RWPE2 (cell line): ENCODE results near the gene MACROD2.

ENCODE experiments used
- ATAC-seq: fragments of 200-7000 bp; cut with Tn5 transposase; 3 replicates; pipeline ENCODE4 v1.9.1; 2021; ENCODE audit warnings: low read depth
- DNase-seq: peaks from one replicate; pipeline ENCODE4 v3.0.0-alpha.2; 2020; ENCODE audit warnings: low spot score
- H3K27ac ChIP-seq: fragments of 450-650 bp; 2 replicates; pipeline ENCODE4 v1.5.1; 2017; ENCODE audit warnings: mild to moderate bottlenecking; ENCODE audit not compliant: poor library complexity, severe bottlenecking
- H3K27me3 ChIP-seq: fragments of 250-450 bp; sonication (Bioruptor Pico); 2 replicates; pipeline ENCODE4 v1.5.1; 2021; ENCODE audit warnings: mild to moderate bottlenecking, moderate library complexity; ENCODE audit not compliant: insufficient read depth, poor library complexity, severe bottlenecking
- H3K36me3 ChIP-seq: fragments of 250-450 bp; sonication (Bioruptor Pico); 2 replicates; pipeline ENCODE4 v1.5.1; 2020; ENCODE audit warnings: low read depth, mild to moderate bottlenecking, moderate library complexity
- H3K4me1 ChIP-seq: fragments of 250-450 bp; sonication (Bioruptor Pico); 2 replicates; pipeline ENCODE4 v1.5.1; 2021; ENCODE audit warnings: mild to moderate bottlenecking, moderate library complexity; ENCODE audit not compliant: insufficient read depth, poor library complexity, severe bottlenecking
- H3K4me3 ChIP-seq: fragments of 250-450 bp; sonication (Bioruptor Pico); 2 replicates; pipeline ENCODE4 v1.5.1; 2021; ENCODE audit warnings: mild to moderate bottlenecking, moderate library complexity; ENCODE audit not compliant: severe bottlenecking
- H3K9me3 ChIP-seq: fragments of 250-450 bp; sonication (Bioruptor Pico); 2 replicates; pipeline ENCODE4 v1.5.1; 2021; ENCODE audit warnings: mild to moderate bottlenecking, moderate library complexity; ENCODE audit not compliant: severe bottlenecking
- TF ChIP-seq, protein P1 (sequence below): fragments of 450-650 bp; IDR thresholded peaks from one replicate; pipeline ENCODE4 v1.5.1; 2017; ENCODE audit warnings: mild to moderate bottlenecking, moderate library complexity; ENCODE audit not compliant: poor library complexity, severe bottlenecking

Gene MACROD2

DNA sequence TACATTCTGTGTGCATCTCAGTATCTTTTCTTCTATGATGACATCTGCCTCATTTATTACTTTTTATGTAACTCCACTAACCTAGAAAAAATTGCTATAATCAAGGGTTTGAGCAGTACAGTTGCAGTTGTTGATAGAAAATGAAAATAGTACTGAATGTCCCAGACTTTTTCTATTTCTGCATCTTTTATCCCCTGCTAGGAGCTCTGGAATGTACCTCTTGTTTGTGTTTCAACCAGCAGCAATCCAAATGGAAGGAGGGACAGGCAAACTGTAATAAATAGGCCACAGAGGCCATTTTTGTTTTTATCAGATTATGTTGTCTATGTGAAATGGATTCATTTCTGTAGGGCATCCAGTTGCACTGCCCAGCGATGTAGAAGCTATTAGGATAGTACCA, 2041.0 kb downstream of the MACROD2 start:
- no peaks in the 10 kb centered on the region for H3K9me3 ChIP-seq
- no peak overlapping the region for H3K4me3 ChIP-seq
- DNase-seq: no peak
- H3K4me1 ChIP-seq: no peaks in the 10 kb centered on the region
- TF ChIP-seq, protein P1, sequence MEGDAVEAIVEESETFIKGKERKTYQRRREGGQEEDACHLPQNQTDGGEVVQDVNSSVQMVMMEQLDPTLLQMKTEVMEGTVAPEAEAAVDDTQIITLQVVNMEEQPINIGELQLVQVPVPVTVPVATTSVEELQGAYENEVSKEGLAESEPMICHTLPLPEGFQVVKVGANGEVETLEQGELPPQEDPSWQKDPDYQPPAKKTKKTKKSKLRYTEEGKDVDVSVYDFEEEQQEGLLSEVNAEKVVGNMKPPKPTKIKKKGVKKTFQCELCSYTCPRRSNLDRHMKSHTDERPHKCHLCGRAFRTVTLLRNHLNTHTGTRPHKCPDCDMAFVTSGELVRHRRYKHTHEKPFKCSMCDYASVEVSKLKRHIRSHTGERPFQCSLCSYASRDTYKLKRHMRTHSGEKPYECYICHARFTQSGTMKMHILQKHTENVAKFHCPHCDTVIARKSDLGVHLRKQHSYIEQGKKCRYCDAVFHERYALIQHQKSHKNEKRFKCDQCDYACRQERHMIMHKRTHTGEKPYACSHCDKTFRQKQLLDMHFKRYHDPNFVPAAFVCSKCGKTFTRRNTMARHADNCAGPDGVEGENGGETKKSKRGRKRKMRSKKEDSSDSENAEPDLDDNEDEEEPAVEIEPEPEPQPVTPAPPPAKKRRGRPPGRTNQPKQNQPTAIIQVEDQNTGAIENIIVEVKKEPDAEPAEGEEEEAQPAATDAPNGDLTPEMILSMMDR: no peak
- no peak overlapping the region for H3K27ac ChIP-seq
- H3K36me3 ChIP-seq: no peaks in the 10 kb centered on the region
- peaks cover 19% of the 10 kb centered on the region for H3K27me3 ChIP-seq
- ATAC-seq: no peak

DNA sequence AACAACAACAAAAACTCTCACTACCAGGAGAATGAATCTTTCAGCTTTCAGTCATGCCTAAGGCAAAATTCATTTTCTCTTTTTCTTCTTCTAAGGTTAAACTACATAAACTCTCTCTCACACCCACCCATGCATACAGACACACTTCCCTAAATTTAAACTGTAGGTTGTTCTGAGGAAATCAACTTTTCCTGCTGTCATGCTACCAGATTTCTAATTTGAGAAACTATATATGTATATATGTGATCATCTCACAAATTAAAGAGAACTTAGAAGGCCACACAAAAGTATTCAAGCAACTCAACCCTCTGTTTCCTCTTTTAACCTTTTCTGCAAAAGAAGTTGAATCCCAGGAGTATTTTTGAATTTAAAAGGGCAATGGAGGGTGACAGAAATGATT, 2045.4 kb downstream of the MACROD2 start:
- TF ChIP-seq, protein P1: no peak
- Histone ChIP-seq H3K4me1 (no peaks in the 10 kb centered on the region), H3K36me3 (no peaks in the 10 kb centered on the region), H3K4me3 (no peak overlapping the region), H3K9me3 (no peaks in the 10 kb centered on the region), H3K27me3 (peaks cover 22% of the 10 kb centered on the region), H3K27ac (no peak overlapping the region)
- ATAC-seq (no peak), DNase-seq (no peak)

DNA sequence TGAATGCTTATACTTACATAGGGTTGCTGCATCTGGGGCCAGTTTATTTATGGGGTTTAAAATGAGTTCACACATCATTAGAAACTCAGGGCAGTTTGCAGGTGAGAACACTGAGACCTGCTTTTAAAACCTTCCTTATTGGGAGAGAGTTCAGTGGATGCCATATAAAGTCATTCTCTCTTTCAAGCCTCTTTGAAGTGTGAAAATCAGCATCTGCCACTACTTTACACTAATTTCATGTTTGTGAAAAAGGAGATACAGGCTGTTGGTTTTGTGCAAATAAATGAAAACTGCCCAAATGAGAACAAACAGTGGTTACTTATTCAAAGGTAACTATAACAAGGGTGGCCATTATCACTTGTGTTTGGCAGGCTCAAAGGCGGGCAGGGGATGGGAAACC, 2047.4 kb downstream of the MACROD2 start:
- DNase-seq (no peak), ATAC-seq (no peak)
- no peak overlapping the region for H3K4me3 ChIP-seq
- TF ChIP-seq, protein P1: no peak
- no peaks in the 10 kb centered on the region for H3K36me3 ChIP-seq
- H3K27me3 ChIP-seq: peaks cover 18% of the 10 kb centered on the region
- H3K9me3 ChIP-seq: no peaks in the 10 kb centered on the region
- H3K4me1 ChIP-seq: no peaks in the 10 kb centered on the region
- H3K27ac ChIP-seq: no peak overlapping the region

DNA sequence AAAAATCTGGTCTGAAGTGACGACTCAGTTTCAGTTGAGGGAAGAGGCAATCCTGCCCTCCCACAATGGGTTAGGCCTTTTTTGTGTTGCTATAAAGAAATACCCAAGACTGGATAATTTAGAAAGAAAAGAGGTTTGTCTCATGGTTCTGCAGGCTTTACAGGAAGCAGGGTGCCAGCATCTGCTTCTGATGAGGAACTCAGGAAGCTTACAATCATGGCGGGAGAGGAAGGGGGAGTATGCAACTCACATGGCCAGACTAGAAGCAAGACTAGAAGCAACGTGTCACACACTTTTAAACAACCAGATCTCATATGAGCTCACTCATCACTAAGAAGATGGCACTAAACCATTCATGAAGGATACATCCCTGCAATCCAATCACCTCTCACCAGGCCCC, 2048.6 kb downstream of the MACROD2 start:
- Histone ChIP-seq H3K36me3 (no peaks in the 10 kb centered on the region), H3K9me3 (no peaks in the 10 kb centered on the region), H3K27ac (no peak overlapping the region), H3K4me3 (no peak overlapping the region), H3K4me1 (no peaks in the 10 kb centered on the region), H3K27me3 (peaks cover 18% of the 10 kb centered on the region)
- ATAC-seq (no peak), DNase-seq (no peak)
- TF ChIP-seq, protein P1: no peak

DNA sequence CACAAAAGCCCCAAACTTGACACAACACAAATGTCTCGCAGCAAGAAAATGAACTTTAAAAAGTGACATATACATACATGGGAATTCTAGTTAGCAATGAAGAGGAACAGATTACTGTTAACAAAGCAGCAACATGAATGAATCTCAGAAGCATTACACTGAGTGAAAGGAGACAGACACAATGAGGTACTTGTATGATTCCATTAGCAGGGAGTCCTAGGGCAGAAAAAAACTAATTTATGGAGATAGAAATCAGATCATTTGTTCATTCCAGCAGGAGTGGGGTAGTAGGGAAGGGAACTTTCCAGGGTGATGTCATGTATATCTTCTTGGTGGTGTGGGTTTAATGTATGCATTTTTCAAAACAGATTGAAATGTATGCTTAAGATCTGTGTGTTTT, 2053.6 kb downstream of the MACROD2 start:
- Histone ChIP-seq H3K4me3 (no peak overlapping the region), H3K27ac (no peak overlapping the region), H3K4me1 (no peaks in the 10 kb centered on the region), H3K9me3 (no peaks in the 10 kb centered on the region), H3K27me3 (no peaks in the 10 kb centered on the region), H3K36me3 (no peaks in the 10 kb centered on the region)
- no peak for DNase-seq
- no peak for ATAC-seq
- TF ChIP-seq, protein P1: no peak
